ENCODE data around the gene HTR7.

- TF ChIP-seq TAF1 (IDR thresholded peaks at IDR 0.05; ENCODE audit: low read depth) (no peak), YY1 (IDR thresholded peaks at IDR 0.05; ENCODE audit: low read depth) (no peak), REST (IDR thresholded peaks at IDR 0.05; ENCODE audit: low read depth) (no peak), MAX (IDR thresholded peaks at IDR 0.05) (no peak), FOXM1 (IDR thresholded peaks at IDR 0.05; ENCODE audit: borderline replicate concordance, low read depth) (no peak), RAD21 (IDR thresholded peaks at IDR 0.05; ENCODE audit: low read depth) (no peak), NFIC (IDR thresholded peaks at IDR 0.05) (no peak), USF1 (IDR thresholded peaks at IDR 0.05) (no peak)
Measured at GRCh38 chr10:90769946-90770841, 87.6 kb downstream of the HTR7 start.

Measured in Ishikawa (cell line).